Effector memory CD8-positive, alpha-beta T cell (primary cell): ENCODE measurements around the gene FBP2.
"Not testable (repeated sequence)": the region's sequence is repeated elsewhere in the genome, so short reads cannot be mapped to it uniquely, and the experiment has no call there.

Experiments
- ATAC-seq: fragments of 150-1000 bp; cut with Tn5 transposase; replicated peaks from 2 replicates; pipeline ENCODE4 v1.10.0; 2021; ENCODE audit warnings: mild to moderate bottlenecking, moderate library complexity
- DNase-seq, 3 experiments: peaks; one replicate each; pipeline ENCODE4 v3.0.0; 2021
- H3K27ac Mint-ChIP-seq, 2 donors: one replicate each; pipeline ENCODE4 v1.8.0; 2022; ENCODE audit warnings: mild to moderate bottlenecking in 2 of 2, mixed read lengths in 2 of 2, moderate library complexity in 2 of 2
- H3K27me3 Mint-ChIP-seq, 2 donors: one replicate each; pipeline ENCODE4 v1.8.0; 2022; ENCODE audit warnings: mixed read lengths in 2 of 2
- H3K36me3 Mint-ChIP-seq: one replicate; pipeline ENCODE4 v1.8.0; 2022; ENCODE audit warnings: mild to moderate bottlenecking, moderate library complexity, mixed read lengths; ENCODE audit not compliant: insufficient read depth
- H3K4me1 Mint-ChIP-seq, 2 donors: one replicate each; pipeline ENCODE4 v1.8.0; 2022; ENCODE audit warnings: low read depth in 2 of 2, mixed read lengths in 2 of 2
- H3K4me3 Mint-ChIP-seq, 2 donors: one replicate each; pipeline ENCODE4 v1.8.0; 2022; ENCODE audit warnings: mild to moderate bottlenecking in 2 of 2, mixed read lengths in 2 of 2, moderate library complexity in 2 of 2
- H3K9me3 Mint-ChIP-seq, 2 donors: one replicate each; pipeline ENCODE4 v1.8.0; 2022; ENCODE audit warnings: mixed read lengths in 2 of 2

Gene FBP2

DNA sequence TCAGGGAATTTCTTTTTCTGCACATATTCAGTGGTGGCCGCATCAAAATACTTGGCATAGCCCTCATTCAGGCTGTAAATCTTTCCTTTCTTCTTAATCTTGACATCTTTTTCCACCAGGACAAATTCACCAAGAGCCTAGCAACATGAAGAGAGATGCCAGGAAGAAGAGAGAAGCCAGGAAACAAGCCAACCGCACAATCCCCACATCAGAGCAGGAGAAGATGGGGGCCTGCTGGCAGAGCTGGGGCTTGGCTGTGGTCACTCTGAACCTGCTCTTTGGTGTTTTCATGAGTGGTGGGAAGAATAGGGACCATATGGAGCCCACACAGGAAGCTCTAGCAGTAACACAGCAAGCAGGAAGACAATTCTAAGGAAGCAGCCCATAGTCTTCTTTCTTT, 26.4 kb downstream of the FBP2 start:
- no peak for DNase-seq
- Mint-ChIP-seq H3K9me3 (no peaks in the 10 kb centered on the region), H3K27ac (no peak overlapping the region), H3K36me3 (no peaks in the 10 kb centered on the region), H3K4me1 (no peaks in the 10 kb centered on the region), H3K27me3 (peaks cover 20 to 32% of the 10 kb centered on the region in 2 donors), H3K4me3 (no peak overlapping the region)
- no peak for ATAC-seq

DNA sequence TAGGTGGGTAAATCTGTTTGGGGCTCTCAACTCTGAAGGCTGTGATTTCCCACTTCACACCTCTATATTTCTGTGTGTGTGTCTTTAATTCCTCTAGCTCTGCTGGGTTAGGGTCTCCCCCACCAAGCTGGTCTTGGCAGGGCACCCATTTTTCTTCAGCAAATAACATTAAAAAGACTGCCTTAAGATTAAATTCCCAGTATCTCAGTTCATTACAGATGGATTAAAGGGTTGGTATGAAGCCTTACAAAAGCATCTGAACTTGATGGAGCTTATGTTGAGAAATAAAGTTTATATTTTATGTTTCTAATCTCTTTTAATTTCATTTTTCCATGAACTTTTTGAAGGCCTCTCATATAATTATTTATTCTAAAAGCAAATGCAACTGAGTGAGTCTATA, 27.1 kb downstream of the FBP2 start:
- Mint-ChIP-seq H3K36me3 (no peaks in the 10 kb centered on the region), H3K9me3 (no peaks in the 10 kb centered on the region), H3K27me3 (peaks cover 16 to 26% of the 10 kb centered on the region in 2 donors), H3K27ac (no peak overlapping the region), H3K4me1 (no peaks in the 10 kb centered on the region), H3K4me3 (no peak overlapping the region)
- ATAC-seq (no peak), DNase-seq (no peak)

GRCh38 chr9:94564279-94564678, 29.3 kb downstream of the FBP2 start:
- H3K4me3 Mint-ChIP-seq, H3K36me3 Mint-ChIP-seq, H3K4me1 Mint-ChIP-seq, ATAC-seq, DNase-seq, H3K27ac Mint-ChIP-seq, H3K9me3 Mint-ChIP-seq: not testable (repeated sequence)
- peaks cover 16 to 23% of the 10 kb centered on the region in 2 donors for H3K27me3 Mint-ChIP-seq

- ATAC-seq = no peak
- H3K36me3 Mint-ChIP-seq = peaks cover under 1% of the 10 kb centered on the region
These were observed 30.1 kb downstream of the FBP2 start for GRCh38 chr9:94563548-94563947.

DNA sequence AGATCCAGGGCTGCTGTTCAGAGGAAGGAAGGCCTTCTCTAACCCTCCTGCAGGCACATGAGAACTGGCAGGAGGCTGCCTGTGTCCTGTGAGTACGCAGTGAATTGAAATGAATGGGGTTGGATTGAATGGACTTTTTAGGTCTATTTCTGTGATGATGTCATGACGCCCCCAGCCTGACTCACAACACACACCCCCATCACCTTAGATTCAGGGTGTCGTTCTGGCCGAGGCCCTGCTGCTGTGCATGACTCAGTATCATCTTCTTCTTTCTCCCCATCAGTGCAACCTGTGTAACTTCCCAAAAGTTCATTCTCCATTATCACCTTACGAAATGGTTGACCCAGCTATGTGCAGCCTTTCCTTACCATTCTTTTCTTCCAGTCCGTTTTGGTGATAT, 33.4 kb downstream of the FBP2 start:
- DNase-seq (no peak), ATAC-seq (no peak)
- H3K36me3 Mint-ChIP-seq = peaks cover 2% of the 10 kb centered on the region
- no peaks in the 10 kb centered on the region for H3K4me1 Mint-ChIP-seq
- no peaks in the 10 kb centered on the region for H3K9me3 Mint-ChIP-seq
- no peak overlapping the region for H3K27ac Mint-ChIP-seq
- H3K27me3 Mint-ChIP-seq = peaks cover 11 to 14% of the 10 kb centered on the region in 2 donors
- no peak overlapping the region for H3K4me3 Mint-ChIP-seq

More at GRCh38 chr9:94563548-94563947, 30.1 kb downstream of the FBP2 start:
- no peak for DNase-seq
- H3K4me3 Mint-ChIP-seq = no peak overlapping the region
- H3K27ac Mint-ChIP-seq = no peak overlapping the region
- peaks cover 16 to 23% of the 10 kb centered on the region in 2 donors for H3K27me3 Mint-ChIP-seq
- H3K9me3 Mint-ChIP-seq = no peaks in the 10 kb centered on the region
- H3K4me1 Mint-ChIP-seq = no peaks in the 10 kb centered on the region

DNA sequence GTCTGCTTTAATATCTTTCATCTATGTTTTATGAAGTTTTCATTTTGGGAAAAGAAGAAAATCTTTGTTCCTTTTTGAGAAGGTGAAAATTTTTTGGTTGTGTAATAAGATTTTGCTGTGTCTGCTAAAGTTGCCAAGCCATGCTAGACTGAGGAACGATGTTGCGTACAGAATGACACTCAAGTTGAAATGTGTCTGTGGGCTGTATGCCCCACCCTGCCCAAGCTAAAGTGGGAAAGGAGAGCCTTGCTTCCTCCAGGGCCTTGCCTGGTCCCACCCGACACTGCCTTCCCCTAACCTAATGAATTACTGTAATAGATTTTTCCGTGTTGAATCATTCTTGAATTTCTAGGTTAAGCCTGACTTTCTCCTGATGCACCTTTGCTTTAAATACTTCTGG, 36.2 kb downstream of the FBP2 start:
- DNase-seq (no peak), ATAC-seq (no peak)
- peaks cover 2% of the 10 kb centered on the region for H3K36me3 Mint-ChIP-seq
- no peaks in the 10 kb centered on the region for H3K9me3 Mint-ChIP-seq
- H3K27me3 Mint-ChIP-seq = peaks cover 2 to 11% of the 10 kb centered on the region in 2 donors
- no peaks in the 10 kb centered on the region for H3K4me1 Mint-ChIP-seq
- H3K27ac Mint-ChIP-seq = no peak overlapping the region
- no peak overlapping the region for H3K4me3 Mint-ChIP-seq

DNA sequence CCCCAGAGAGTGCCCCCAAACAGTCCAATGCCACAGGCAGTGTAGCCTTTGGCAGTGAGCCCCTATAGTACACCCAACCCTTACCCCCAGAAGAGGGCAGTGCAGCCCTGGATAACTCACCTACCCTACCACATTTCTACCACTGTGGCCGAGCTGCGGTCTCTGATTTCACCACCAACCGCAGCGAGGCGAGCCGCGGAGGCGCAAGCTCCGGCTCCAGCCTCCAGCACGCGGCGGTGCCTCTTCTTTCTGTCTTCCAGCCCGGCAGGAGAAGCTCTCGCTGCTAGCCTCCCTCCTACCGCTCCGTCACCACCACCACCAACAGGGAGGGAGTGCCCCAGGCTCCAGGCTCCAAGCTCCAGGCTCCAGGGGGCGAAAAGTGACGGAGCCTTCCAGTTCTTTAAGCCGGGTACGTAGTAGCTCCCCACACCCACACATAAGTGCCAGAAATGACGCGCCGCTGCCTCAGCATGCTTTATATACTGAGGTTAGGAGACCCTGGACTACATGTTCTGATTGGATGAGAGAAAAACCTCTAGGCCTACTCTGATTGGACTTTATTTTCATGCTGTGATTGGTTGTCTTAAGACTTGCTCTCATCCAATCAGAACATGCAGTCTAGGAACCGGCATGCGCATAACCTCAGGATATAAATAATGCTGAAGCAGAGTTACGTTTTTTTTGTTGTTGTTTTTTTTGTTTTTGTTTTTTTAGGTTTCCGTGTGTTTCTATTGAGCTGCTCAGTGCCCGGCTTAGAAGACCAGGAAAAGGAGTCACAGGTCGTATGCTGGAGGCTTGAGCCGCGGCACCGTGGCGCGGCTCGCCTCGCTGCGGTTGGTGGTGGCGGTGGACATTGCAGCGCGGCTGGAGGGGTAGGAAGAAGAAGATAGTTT, 38.9 kb downstream of the FBP2 start, which contains the start of gene PCAT7:
Gene PCAT7 (plus strand): TSS at position 645 of the 893 bp plus-strand sequence.
- peak in 2 of 3 experiments; percentile 1 to 4 for DNase-seq
- ATAC-seq = peak; percentile 62
- Mint-ChIP-seq H3K36me3 (peaks cover 2% of the 10 kb centered on the region), H3K4me1 (no peaks in the 10 kb centered on the region), H3K9me3 (no peaks in the 10 kb centered on the region), H3K27me3 (peaks cover 11 to 32% of the 10 kb centered on the region in 2 donors), H3K27ac (no peak within 1 kb of the TSS), H3K4me3 (no peak within 1 kb of the TSS)

- Mint-ChIP-seq H3K4me3 (no peak overlapping the region), H3K27me3 (peaks cover 11 to 37% of the 10 kb centered on the region in 2 donors), H3K9me3 (no peaks in the 10 kb centered on the region), H3K4me1 (no peaks in the 10 kb centered on the region), H3K36me3 (peaks cover 2% of the 10 kb centered on the region), H3K27ac (no peak overlapping the region)
- no peak for DNase-seq
- no peak for ATAC-seq
These were observed 39.6 kb downstream of the FBP2 start for GRCh38 chr9:94554078-94554438.

- Mint-ChIP-seq H3K4me1 (no peaks in the 10 kb centered on the region), H3K36me3 (no peaks in the 10 kb centered on the region), H3K9me3 (no peaks in the 10 kb centered on the region), H3K27ac (no peak overlapping the region), H3K27me3 (peaks cover 15 to 38% of the 10 kb centered on the region in 2 donors), H3K4me3 (no peak overlapping the region)
- no peak for ATAC-seq
- no peak for DNase-seq
These were observed 40.3 kb downstream of the FBP2 start for GRCh38 chr9:94553029-94553938.

- H3K36me3 Mint-ChIP-seq = no peaks in the 10 kb centered on the region
These were observed 47.7 kb downstream of the FBP2 start for GRCh38 chr9:94545940-94546339.

GRCh38 chr9:94544335-94544734, 49.3 kb downstream of the FBP2 start:
- not testable (repeated sequence) for H3K4me1 Mint-ChIP-seq, H3K27ac Mint-ChIP-seq, H3K4me3 Mint-ChIP-seq, ATAC-seq, DNase-seq, H3K36me3 Mint-ChIP-seq, H3K9me3 Mint-ChIP-seq
- peaks cover 53 to 67% of the 10 kb centered on the region in 2 donors for H3K27me3 Mint-ChIP-seq

More at GRCh38 chr9:94545940-94546339, 47.7 kb downstream of the FBP2 start:
- peaks cover 0 to 2% of the 10 kb centered on the region in 2 donors for H3K4me1 Mint-ChIP-seq
- H3K27ac Mint-ChIP-seq = no peak overlapping the region
- ATAC-seq (no peak), DNase-seq (no peak)
- no peak overlapping the region for H3K4me3 Mint-ChIP-seq
- peaks cover 53 to 59% of the 10 kb centered on the region in 2 donors for H3K27me3 Mint-ChIP-seq
- no peaks in the 10 kb centered on the region for H3K9me3 Mint-ChIP-seq

- H3K36me3 Mint-ChIP-seq = no peaks in the 10 kb centered on the region
- DNase-seq (no peak), ATAC-seq (no peak)
- H3K27me3 Mint-ChIP-seq = peaks cover 50 to 62% of the 10 kb centered on the region in 2 donors
- H3K4me3 Mint-ChIP-seq = no peak overlapping the region
- H3K9me3 Mint-ChIP-seq = no peaks in the 10 kb centered on the region
- H3K27ac Mint-ChIP-seq = no peak overlapping the region
- no peaks in the 10 kb centered on the region for H3K4me1 Mint-ChIP-seq
These were observed 54.7 kb downstream of the FBP2 start for GRCh38 chr9:94538908-94539307.

DNA sequence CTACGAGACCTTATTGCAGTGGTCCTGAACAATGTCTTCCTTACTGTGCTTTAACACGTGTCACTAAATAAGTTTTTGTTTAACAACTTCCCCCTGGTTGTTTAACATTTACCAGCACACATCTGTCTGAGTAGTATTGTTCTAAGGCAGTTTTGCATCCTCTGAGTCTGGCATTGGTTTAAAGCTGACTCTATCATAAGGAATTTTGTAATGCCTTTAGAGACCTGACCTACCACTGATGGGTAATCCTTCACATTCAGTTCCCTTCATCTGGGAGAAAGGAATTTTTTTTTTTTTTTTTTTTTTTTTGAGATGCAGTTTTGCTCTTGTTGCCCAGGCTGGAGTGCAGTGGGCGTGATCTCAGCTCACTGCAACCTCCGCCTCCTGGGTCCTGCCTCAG, 58.7 kb downstream of the FBP2 start:
- Mint-ChIP-seq H3K4me3 (no peak overlapping the region), H3K9me3 (no peaks in the 10 kb centered on the region), H3K36me3 (no peaks in the 10 kb centered on the region), H3K27me3 (peaks cover 27 to 48% of the 10 kb centered on the region in 2 donors), H3K4me1 (no peaks in the 10 kb centered on the region), H3K27ac (no peak overlapping the region)
- DNase-seq (no peak), ATAC-seq (no peak)
